ENCODE data around the gene NPPB.
"Not testable (repeated sequence)": the region's sequence is repeated elsewhere in the genome, so short reads cannot be mapped to it uniquely, and the experiment has no call there.

NPPB gene

GRCh38 chr1:11858613-11858967, at the start of gene NPPB:
Gene NPPB (minus strand): TSS chr1:11858945. CDS start chr1:11858833, 112 bp downstream.
- no peaks in the 10 kb centered on the region for H3K36me3 Mint-ChIP-seq (ENCODE audit: low read depth)
- no peaks in the 10 kb centered on the region for H3K4me1 Mint-ChIP-seq (ENCODE audit: low read depth)
- H3K4me3 Mint-ChIP-seq = no peak within 1 kb of the TSS
- peaks cover 56% of the 10 kb centered on the region for H3K27me3 Mint-ChIP-seq
- no peak within 1 kb of the TSS for H3K27ac Mint-ChIP-seq
- H3K9me3 Mint-ChIP-seq = no peaks in the 10 kb centered on the region

DNA sequence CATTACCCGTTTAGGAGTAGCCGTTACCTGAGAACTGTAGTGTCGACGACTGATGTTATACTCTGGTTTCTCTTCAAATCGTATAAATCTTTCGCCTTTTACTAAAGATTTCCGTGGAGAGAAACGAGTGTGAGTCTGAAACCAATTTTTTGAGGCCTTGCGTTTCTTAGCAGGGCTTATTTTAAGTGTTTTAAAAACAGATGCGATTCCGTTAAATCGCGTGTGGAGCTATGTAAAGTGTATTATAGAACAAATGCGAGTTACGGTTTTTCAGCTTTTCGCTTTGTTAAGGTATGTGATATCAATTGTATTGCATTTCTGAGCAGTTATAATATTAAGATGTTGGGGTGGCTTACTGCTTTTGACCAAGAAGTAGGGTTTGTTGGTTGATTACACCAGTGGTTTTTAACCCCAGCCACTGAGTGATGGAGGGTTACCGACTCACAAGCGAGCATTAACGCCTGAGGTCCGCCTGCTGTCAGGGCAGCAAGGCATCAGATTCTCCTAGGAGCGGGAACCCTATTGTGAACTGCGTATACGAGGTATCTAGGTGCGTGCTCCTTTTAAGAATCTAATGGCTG, 49.4 kb upstream of the NPPB start:
- H3K4me1 Mint-ChIP-seq (ENCODE audit: low read depth) = peaks cover 42% of the 10 kb centered on the region

DNA sequence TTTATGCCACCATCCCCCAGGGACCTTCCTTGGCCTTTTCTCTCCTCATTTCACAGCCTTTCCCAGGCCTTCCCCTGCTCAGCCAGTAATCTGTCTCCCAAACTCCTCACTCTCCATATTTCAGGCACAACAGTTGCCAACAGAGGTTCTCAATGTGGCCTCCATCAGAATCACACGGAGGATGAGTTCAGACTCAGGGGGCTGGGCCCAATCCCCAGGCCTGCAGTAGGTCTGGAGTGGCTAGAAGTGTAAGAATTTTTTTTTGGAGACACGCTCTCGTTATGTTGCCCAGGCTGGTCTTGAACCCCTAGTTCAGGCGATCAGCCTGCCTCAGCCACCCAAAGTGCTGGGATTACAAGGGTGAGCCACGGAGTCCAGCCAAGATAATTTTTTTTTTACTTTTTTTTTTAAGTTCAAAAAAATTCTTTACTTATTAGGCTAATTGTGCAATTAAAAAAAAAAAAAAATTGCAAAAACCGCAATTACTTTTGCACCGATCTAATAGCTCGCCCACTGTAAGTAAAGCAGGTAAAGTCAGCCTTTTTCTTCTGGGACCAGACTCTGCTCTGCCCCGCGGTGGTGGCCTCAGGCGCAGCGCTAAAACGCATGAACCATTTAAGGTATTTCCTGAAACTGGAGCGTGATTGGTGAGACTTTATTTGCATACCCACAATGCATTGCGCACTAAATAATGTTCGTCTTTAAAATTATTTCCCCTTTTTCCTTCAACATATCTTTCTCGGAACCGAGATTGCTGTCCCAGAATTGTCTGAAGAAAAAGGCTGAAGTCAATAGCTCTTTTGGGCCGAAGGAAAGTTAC, 48.7 kb upstream of the NPPB start:
- Mint-ChIP-seq H3K36me3 (ENCODE audit: low read depth) (peaks cover 5% of the 10 kb centered on the region), H3K27ac (peak overlapping the region; percentile 100), H3K27me3 (peaks cover 6% of the 10 kb centered on the region), H3K4me1 (ENCODE audit: low read depth) (peaks cover 42% of the 10 kb centered on the region), H3K9me3 (no peaks in the 10 kb centered on the region), H3K4me3 (peak overlapping the region; percentile 84)

More for the DNA sequence above, 49.4 kb upstream of the NPPB start:
- Mint-ChIP-seq H3K36me3 (ENCODE audit: low read depth) (peaks cover 5% of the 10 kb centered on the region), H3K27me3 (peaks cover 6% of the 10 kb centered on the region), H3K4me3 (peak overlapping the region; percentile 84), H3K27ac (peak overlapping the region; percentile 100), H3K9me3 (no peaks in the 10 kb centered on the region)

GRCh38 chr1:11906870-11907269, 48.1 kb upstream of the NPPB start:
- H3K9me3 Mint-ChIP-seq = no peaks in the 10 kb centered on the region
- peaks cover 42% of the 10 kb centered on the region for H3K4me1 Mint-ChIP-seq (ENCODE audit: low read depth)
- peaks cover 5% of the 10 kb centered on the region for H3K36me3 Mint-ChIP-seq (ENCODE audit: low read depth)
- H3K27me3 Mint-ChIP-seq = peaks cover 11% of the 10 kb centered on the region
- H3K4me3 Mint-ChIP-seq = peak overlapping the region; percentile 8
- H3K27ac Mint-ChIP-seq = no peak overlapping the region

DNA sequence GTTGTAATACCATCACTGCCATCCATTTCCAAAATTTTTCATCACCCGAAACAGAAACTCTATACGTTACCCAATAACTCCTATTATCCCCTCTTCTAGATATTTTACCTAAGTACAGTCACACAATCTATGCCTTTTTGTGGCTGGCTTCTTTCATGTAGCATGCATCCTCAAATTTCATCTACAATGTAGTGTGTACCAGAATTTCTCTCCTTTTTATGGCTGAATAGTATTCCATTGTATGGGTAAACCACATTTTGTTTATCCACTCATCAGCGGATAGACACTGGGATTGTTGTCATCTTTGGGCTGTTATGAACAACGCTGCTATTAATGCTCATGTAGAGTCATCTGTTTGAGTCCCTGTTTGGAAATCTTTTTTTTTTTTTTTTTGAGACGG, 46.2 kb upstream of the NPPB start:
- H3K9me3 Mint-ChIP-seq = no peaks in the 10 kb centered on the region
- no peak overlapping the region for H3K27ac Mint-ChIP-seq
- peaks cover 41% of the 10 kb centered on the region for H3K4me1 Mint-ChIP-seq (ENCODE audit: low read depth)
- H3K36me3 Mint-ChIP-seq (ENCODE audit: low read depth) = peaks cover 5% of the 10 kb centered on the region
- H3K27me3 Mint-ChIP-seq = peaks cover 19% of the 10 kb centered on the region
- H3K4me3 Mint-ChIP-seq = no peak overlapping the region

DNA sequence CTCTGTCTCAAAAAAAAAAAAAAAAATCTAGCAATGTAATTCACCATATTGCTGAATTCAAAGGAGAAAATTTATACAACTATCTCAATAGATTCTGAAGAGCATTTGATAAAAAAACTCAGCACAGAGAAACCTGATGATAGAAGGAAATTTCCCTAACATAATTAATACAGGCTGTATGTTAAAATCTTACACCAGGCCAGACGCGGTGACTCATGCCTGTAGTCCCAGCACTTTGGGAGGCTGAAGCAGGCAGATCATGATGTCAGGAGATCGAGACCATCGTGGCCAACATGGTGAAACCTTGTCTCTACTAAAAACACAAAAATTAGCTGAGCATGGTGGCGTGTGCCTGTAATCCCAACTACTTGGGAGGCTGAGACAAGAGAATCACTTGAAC, 45.4 kb upstream of the NPPB start:
- H3K4me3 Mint-ChIP-seq; H3K27ac Mint-ChIP-seq; H3K9me3 Mint-ChIP-seq; H3K36me3 Mint-ChIP-seq (ENCODE audit: low read depth): not testable (repeated sequence)
- peaks cover 27% of the 10 kb centered on the region for H3K27me3 Mint-ChIP-seq
- peaks cover 34% of the 10 kb centered on the region for H3K4me1 Mint-ChIP-seq (ENCODE audit: low read depth)

DNA sequence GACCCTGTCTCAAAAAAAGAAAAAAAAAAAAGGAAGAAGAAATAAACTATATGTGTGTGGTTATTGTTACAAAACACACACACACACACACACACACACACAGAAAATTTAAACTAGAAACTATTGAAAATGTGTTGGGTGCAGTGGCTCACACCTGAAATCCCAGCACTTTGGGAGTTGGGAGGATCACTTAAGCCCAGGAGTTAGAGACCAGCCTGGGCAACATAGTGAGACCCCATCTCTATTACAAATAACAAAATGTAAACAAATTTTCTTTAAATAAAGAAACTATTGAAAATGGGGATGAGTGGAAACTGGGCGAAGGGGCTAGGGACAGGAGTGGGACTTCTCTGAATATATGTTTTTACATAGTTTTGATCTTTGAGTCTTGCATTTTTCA, 44.5 kb upstream of the NPPB start:
- Mint-ChIP-seq H3K27me3 (peaks cover 31% of the 10 kb centered on the region), H3K4me3 (no peak overlapping the region), H3K9me3 (no peaks in the 10 kb centered on the region), H3K4me1 (ENCODE audit: low read depth) (peaks cover 27% of the 10 kb centered on the region), H3K36me3 (ENCODE audit: low read depth) (peaks cover 5% of the 10 kb centered on the region), H3K27ac (no peak overlapping the region)

DNA sequence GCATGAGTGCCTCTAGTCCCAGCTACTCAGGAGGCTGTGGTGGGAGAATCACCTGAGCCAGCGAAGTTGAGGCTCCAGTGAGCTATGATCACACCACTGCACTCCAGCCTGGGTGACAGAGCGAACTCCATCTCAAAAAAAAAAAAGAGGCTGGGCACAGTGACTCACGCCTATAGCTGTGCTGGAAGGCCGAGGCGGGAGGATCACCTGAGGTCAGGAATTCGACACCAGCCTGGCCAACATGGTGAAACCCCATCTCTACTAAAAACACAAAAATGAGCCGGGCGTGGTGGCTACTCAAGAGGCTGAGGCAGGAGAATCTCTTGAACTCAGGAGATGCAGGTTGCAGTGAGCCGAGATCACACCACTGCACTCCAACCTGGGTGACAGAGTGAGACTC, 42.7 kb upstream of the NPPB start:
- H3K27me3 Mint-ChIP-seq = peaks cover 37% of the 10 kb centered on the region
- not testable (repeated sequence) for H3K27ac Mint-ChIP-seq; H3K36me3 Mint-ChIP-seq (ENCODE audit: low read depth)

DNA sequence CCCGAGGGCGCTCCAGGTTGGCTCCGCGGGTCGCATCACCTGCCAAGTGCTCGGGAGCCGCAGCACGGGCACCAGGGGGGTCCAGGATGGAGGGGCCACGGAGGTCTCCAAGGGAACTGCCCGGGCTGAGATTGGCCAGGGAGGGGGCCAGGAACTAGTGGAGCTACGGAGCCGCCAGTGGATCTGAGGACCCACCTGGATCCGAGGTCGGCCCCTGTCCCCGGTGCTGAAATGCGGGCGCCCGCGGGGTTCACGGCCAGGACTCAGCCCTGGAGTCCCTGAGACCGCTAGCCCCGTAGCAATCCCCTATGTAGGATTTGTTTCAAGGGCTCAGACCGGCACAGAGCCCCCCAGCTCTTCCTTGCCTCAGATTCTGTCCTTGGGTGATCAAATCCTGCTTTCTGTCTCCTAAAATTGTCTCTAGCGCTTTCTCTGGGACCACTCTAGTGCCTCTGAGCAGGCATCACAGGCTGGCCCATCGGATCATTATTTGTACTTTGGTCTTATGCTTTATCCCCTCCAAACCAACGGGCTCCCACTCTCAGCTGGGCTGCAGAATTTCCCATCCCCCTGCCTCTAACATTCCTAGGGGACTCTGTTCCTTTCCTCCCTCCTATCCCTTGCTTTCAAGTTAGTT, 40.2 kb upstream of the NPPB start:
- no peak overlapping the region for H3K4me3 Mint-ChIP-seq

More for the DNA sequence above, 42.7 kb upstream of the NPPB start:
- H3K9me3 Mint-ChIP-seq, H3K4me3 Mint-ChIP-seq: not testable (repeated sequence)
- peaks cover 16% of the 10 kb centered on the region for H3K4me1 Mint-ChIP-seq (ENCODE audit: low read depth)

DNA sequence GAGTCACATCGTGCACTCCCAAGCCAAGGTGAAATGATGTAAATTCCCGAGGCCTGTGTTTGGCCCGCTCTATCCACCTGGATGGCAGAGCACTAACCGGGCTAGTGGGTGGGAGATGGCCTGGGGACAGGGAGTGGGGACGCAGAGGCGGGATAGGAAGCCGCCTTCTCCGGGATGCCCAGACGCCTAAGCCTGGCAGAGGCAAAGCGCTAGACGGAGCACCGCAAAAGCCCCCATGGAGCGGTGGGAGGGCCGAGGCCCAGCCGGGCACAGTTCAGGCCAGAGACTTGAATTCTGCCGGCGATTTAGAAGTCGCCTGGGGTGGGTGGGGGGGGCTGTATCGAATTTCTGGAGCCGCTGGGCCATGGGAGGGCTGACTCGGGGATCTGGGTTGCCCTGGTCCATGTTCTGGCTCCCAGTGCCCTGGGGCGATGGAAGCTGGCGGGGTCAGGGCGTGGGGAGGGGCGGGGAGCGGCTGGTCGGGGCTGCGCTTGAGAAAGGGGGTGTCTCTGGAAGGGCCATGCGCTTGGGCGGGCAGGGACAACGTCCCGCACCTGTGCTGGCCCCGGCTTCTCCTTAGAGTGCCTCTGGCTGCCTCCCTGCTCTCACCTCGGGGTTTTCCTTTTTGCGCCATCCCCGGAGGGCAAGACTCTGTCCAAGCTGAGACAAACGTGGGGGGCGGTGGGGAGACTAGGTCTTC, 39.5 kb upstream of the NPPB start:
- no peak overlapping the region for H3K4me3 Mint-ChIP-seq
- H3K27me3 Mint-ChIP-seq = peaks cover 42% of the 10 kb centered on the region
- no peak overlapping the region for H3K27ac Mint-ChIP-seq
- no peaks in the 10 kb centered on the region for H3K9me3 Mint-ChIP-seq
- H3K36me3 Mint-ChIP-seq (ENCODE audit: low read depth) = no peaks in the 10 kb centered on the region
- H3K4me1 Mint-ChIP-seq (ENCODE audit: low read depth) = no peaks in the 10 kb centered on the region

More for the DNA sequence above, 40.2 kb upstream of the NPPB start:
- Mint-ChIP-seq H3K9me3 (no peaks in the 10 kb centered on the region), H3K36me3 (ENCODE audit: low read depth) (no peaks in the 10 kb centered on the region), H3K4me1 (ENCODE audit: low read depth) (no peaks in the 10 kb centered on the region), H3K27ac (no peak overlapping the region), H3K27me3 (peaks cover 42% of the 10 kb centered on the region)

GRCh38 chr1:11894501-11894900, 35.8 kb upstream of the NPPB start:
- H3K27me3 Mint-ChIP-seq = peaks cover 24% of the 10 kb centered on the region
- not testable (repeated sequence) for H3K36me3 Mint-ChIP-seq (ENCODE audit: low read depth); H3K4me1 Mint-ChIP-seq (ENCODE audit: low read depth); H3K27ac Mint-ChIP-seq; H3K9me3 Mint-ChIP-seq; H3K4me3 Mint-ChIP-seq

- H3K27me3 Mint-ChIP-seq = peaks cover 18% of the 10 kb centered on the region
- no peaks in the 10 kb centered on the region for H3K4me1 Mint-ChIP-seq (ENCODE audit: low read depth)
- H3K27ac Mint-ChIP-seq = no peak overlapping the region
- no peaks in the 10 kb centered on the region for H3K36me3 Mint-ChIP-seq (ENCODE audit: low read depth)
- no peak overlapping the region for H3K4me3 Mint-ChIP-seq
- no peaks in the 10 kb centered on the region for H3K9me3 Mint-ChIP-seq
Measured at GRCh38 chr1:11893907-11894251, 35.1 kb upstream of the NPPB start.

- Mint-ChIP-seq H3K36me3 (ENCODE audit: low read depth) (no peaks in the 10 kb centered on the region), H3K27me3 (peaks cover 7% of the 10 kb centered on the region), H3K4me3 (no peak overlapping the region), H3K9me3 (no peaks in the 10 kb centered on the region), H3K27ac (no peak overlapping the region), H3K4me1 (ENCODE audit: low read depth) (no peaks in the 10 kb centered on the region)
Measured at GRCh38 chr1:11891433-11892186, 32.9 kb upstream of the NPPB start.

DNA sequence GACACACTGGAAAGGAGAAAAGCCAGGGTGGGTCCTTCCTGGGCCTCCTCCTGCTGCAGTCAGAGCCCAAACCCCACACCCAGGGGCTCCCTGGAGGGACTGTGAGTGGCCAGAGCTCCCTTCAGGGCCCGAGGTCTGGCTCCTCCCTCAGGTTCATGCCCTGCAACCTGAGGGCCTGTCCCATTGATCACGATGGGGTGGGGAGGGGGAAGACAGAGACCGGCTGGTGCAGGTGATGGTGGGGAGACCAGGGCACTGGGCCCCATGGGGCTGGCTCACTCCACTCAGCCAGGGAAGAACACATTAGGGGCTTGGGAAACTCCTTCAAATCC, 30.1 kb upstream of the NPPB start:
- Mint-ChIP-seq H3K27me3 (no peaks in the 10 kb centered on the region), H3K27ac (no peak overlapping the region)

More for the DNA sequence above, 30.1 kb upstream of the NPPB start:
- Mint-ChIP-seq H3K4me1 (ENCODE audit: low read depth) (no peaks in the 10 kb centered on the region), H3K4me3 (no peak overlapping the region), H3K36me3 (ENCODE audit: low read depth) (no peaks in the 10 kb centered on the region), H3K9me3 (no peaks in the 10 kb centered on the region)

All from stimulated activated naive CD8-positive, alpha-beta T cell treated with anti-CD3 and anti-CD28 coated beads, Interleukin-15, Interleukin-2, amounts not matched to agents 100 ng/mL and 50 ng/mL, for 24 hours (primary cell).